Measurements from ENCODE around the gene PDZRN3. TPM values are rescaled to one million over a fixed set of nuclear protein-coding genes. Genes with fewer than 3 reads are reported as not detected.

Gene PDZRN3
- total and polyA plus RNA-seq, 2 donors (not counting 3 experiments of a cell fraction or from before 2014, with no cell fraction given) = not detected

GRCh38 chr3:73637042-73637441 is 12.3 kb upstream of the PDZRN3 start:
- no peaks in the 10 kb centered on the region for H3K4me1 ChIP-seq (ENCODE audit: control insufficient read depth, extremely low read depth, insufficient read depth, low read length)
- no peak for FAIRE-seq
- DNase-seq (ENCODE audit: low read depth, low spot score) = no peak
- no peaks in the 10 kb centered on the region for H3K9me3 ChIP-seq (replicated peaks; ENCODE audit: control insufficient read depth, insufficient read depth, low read length)
- no TSS peak for BruUV-seq (replicated peaks)
- no peaks in the 10 kb centered on the region for H3K27me3 ChIP-seq (ENCODE audit: control insufficient read depth in 2 of 2, insufficient read depth in 2 of 2, low read length in 2 of 2)
- H3K4me3 ChIP-seq (replicated peaks in 1 of 3; ENCODE audit: insufficient read depth in 1 of 3, low read depth in 1 of 3, low read length in 3 of 3) = no peak overlapping the region
- H3K79me2 ChIP-seq (ENCODE audit: control insufficient read depth, insufficient read depth, low read length) = no peaks in the 10 kb centered on the region
- H4K20me1 ChIP-seq (replicated peaks; ENCODE audit: control insufficient read depth, extremely low read depth, insufficient read depth, low read length) = no peaks in the 10 kb centered on the region
- H3K9ac ChIP-seq (replicated peaks; ENCODE audit: extremely low read depth, insufficient read depth, low read length) = no peak overlapping the region
- H2AFZ ChIP-seq (ENCODE audit: low read depth, low read length) = no peak overlapping the region
- no peaks in the 10 kb centered on the region for H3K9me1 ChIP-seq (replicated peaks; ENCODE audit: control insufficient read depth, extremely low read depth, insufficient read depth, low read length)
- POLR2A ChIA-PET = no interaction called here
- TF ChIP-seq MYC (IDR thresholded peaks at IDR 0.05; ENCODE audit: low read depth, low read length) = no peak
- no peak for TF ChIP-seq CTCF (IDR thresholded peaks at IDR 0.05; ENCODE audit: extremely low read depth in 1 of 2, insufficient read depth in 1 of 2, low read depth in 1 of 2, low read length in 2 of 2)
- no peak for TF ChIP-seq GATA2 (IDR thresholded peaks at IDR 0.05; ENCODE audit: insufficient read depth, insufficient read length, low read depth, low read length)
- no peak for TF ChIP-seq JUN (IDR thresholded peaks at IDR 0.05; ENCODE audit: borderline replicate concordance, insufficient read depth, insufficient read length, low read depth)
- TF ChIP-seq MAX (IDR thresholded peaks at IDR 0.05; ENCODE audit: insufficient read depth, insufficient read length) = no peak
- no peak for TF ChIP-seq POLR2AphosphoS5 (IDR thresholded peaks at IDR 0.05; ENCODE audit: insufficient read depth, low read depth, low read length)
- no peak for TF ChIP-seq POLR2A (IDR thresholded peaks at IDR 0.05; ENCODE audit: low read depth, low read length)
- TF ChIP-seq EZH2 (IDR thresholded peaks at IDR 0.05; ENCODE audit: borderline replicate concordance, low read depth, low read length, severe bottlenecking) = no peak
- no peak for TF ChIP-seq FOS (IDR thresholded peaks at IDR 0.05; ENCODE audit: borderline replicate concordance, insufficient read depth, low read length)
- no peaks in the 10 kb centered on the region for H3K36me3 ChIP-seq (ENCODE audit: control insufficient read depth in 2 of 2, extremely low read depth in 1 of 2, insufficient read depth in 2 of 2, low read length in 2 of 2)
- intact Hi-C loops (cut with micrococcal nuclease) (no loop called here), dilution Hi-C loops (cut with MboI; ENCODE audit: extremely low pct_ligation_motif_present, low sequenced_read_pairs) (no loop called here)
- CTCF ChIA-PET = no interaction called here
- H3K4me2 ChIP-seq (ENCODE audit: insufficient read depth, low read length) = no peak overlapping the region
- H3K27ac ChIP-seq (ENCODE audit: insufficient read depth, low read depth, low read length) = no peak overlapping the region
